ENCODE results near the gene PAPPA. TPM values are rescaled to one million over a fixed set of nuclear protein-coding genes. Genes with fewer than 3 reads are reported as not detected.

PAPPA gene
- total and polyA plus RNA-seq, 2 donors from 2014 or later = 4.2 to 10.2 TPM

DNA sequence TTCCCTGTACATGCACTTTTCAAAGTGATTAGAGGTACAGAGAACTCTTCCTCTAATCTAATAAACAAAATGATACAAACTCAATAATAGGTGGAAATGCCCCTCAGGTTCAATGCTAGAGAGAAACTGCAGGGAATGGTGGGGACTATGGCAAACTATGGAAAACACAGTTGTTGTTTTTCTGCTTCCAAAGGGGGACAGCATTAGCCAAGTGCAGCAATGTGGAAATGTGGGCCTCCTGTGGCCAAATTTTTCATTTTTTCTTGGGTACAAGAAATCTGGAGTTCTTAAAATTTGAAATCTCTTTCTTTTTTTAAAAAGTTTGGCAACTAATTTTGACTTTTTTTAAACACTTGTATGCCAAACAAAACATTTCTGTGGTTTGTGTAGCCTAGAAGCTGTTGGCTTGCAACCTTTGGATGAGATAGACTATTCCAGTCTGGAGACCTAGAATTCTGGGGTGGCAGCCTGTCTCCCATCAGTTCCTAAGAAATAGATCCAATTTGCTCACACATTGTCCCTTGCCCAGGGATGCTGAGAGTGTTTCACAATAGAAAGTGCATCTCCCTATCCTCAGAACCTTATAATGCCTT is 218.6 kb downstream of the PAPPA start:
- no peaks in the 10 kb centered on the region for H3K9me3 ChIP-seq (ENCODE audit: control insufficient read depth in 2 of 3, insufficient read depth in 1 of 3, low read length in 3 of 3)
- no peak overlapping the region for H3K9ac ChIP-seq (ENCODE audit: low read length in 3 of 3)
- no peak overlapping the region for H3K4me3 ChIP-seq (ENCODE audit: low read length in 3 of 3)
- H3K27ac ChIP-seq (ENCODE audit: low read depth in 2 of 2, low read length in 2 of 2) = no peak overlapping the region
- no peak for FAIRE-seq
- TF ChIP-seq, protein P1, sequence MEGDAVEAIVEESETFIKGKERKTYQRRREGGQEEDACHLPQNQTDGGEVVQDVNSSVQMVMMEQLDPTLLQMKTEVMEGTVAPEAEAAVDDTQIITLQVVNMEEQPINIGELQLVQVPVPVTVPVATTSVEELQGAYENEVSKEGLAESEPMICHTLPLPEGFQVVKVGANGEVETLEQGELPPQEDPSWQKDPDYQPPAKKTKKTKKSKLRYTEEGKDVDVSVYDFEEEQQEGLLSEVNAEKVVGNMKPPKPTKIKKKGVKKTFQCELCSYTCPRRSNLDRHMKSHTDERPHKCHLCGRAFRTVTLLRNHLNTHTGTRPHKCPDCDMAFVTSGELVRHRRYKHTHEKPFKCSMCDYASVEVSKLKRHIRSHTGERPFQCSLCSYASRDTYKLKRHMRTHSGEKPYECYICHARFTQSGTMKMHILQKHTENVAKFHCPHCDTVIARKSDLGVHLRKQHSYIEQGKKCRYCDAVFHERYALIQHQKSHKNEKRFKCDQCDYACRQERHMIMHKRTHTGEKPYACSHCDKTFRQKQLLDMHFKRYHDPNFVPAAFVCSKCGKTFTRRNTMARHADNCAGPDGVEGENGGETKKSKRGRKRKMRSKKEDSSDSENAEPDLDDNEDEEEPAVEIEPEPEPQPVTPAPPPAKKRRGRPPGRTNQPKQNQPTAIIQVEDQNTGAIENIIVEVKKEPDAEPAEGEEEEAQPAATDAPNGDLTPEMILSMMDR (IDR thresholded peaks at IDR 0.05; ENCODE audit: borderline replicate concordance, extremely low read depth, insufficient read depth) = no peak
- H3K4me1 ChIP-seq (ENCODE audit: control insufficient read depth in 2 of 3, insufficient read depth in 2 of 3, low read depth in 1 of 3, low read length in 3 of 3) = peaks cover 0 to 4% (median 2%) of the 10 kb centered on the region in 3 donors
- intact Hi-C loops (cut with DNase I) = no loop called here
- DNase-seq = no peak
- no peaks in the 10 kb centered on the region for H3K36me3 ChIP-seq (ENCODE audit: control insufficient read depth in 2 of 3, insufficient read depth in 3 of 3, low read length in 3 of 3)
- no peaks in the 10 kb centered on the region for H3K27me3 ChIP-seq (ENCODE audit: control insufficient read depth, insufficient read depth, low read length)

DNA sequence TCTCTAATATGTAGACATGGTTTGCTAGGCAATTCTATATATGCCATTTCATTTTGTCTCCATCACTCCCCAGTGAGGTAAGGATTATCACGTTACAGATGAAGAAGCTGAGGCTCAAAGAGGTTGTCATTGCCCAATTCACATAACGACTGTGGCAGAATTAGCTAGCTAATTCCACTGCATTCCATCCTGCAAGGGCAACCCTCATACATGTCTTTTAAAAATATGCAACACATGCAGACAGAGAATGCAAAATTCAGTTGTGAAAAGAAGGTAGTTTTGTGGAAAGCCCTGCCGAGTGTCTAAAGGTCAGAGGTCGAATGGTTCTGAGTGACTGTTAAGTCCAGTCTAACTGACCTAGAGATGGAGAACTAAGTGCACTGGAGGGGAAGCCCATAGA is 219.2 kb downstream of the PAPPA start:
- Histone ChIP-seq H3K4me1 (ENCODE audit: control insufficient read depth in 2 of 3, insufficient read depth in 2 of 3, low read depth in 1 of 3, low read length in 3 of 3) (peaks cover 0 to 4% (median 2%) of the 10 kb centered on the region in 3 donors), H3K27ac (ENCODE audit: low read depth in 2 of 2, low read length in 2 of 2) (no peak overlapping the region), H3K9ac (ENCODE audit: low read length in 3 of 3) (no peak overlapping the region), H3K36me3 (ENCODE audit: control insufficient read depth in 2 of 3, insufficient read depth in 3 of 3, low read length in 3 of 3) (no peaks in the 10 kb centered on the region), H3K4me3 (ENCODE audit: low read length in 3 of 3) (no peak overlapping the region), H3K9me3 (ENCODE audit: control insufficient read depth in 2 of 3, insufficient read depth in 1 of 3, low read length in 3 of 3) (no peaks in the 10 kb centered on the region), H3K27me3 (ENCODE audit: control insufficient read depth, insufficient read depth, low read length) (no peaks in the 10 kb centered on the region)
- TF ChIP-seq, protein P1 (IDR thresholded peaks at IDR 0.05; ENCODE audit: borderline replicate concordance, extremely low read depth, insufficient read depth) = no peak
- intact Hi-C loops (cut with DNase I) = no loop called here
- FAIRE-seq = no peak
- no peak for DNase-seq

- intact Hi-C loops (cut with DNase I) = no loop called here
These were observed 223.7 kb downstream of the PAPPA start for GRCh38 chr9:116377179-116377798.

More at GRCh38 chr9:116377179-116377798, 223.7 kb downstream of the PAPPA start:
- no peak overlapping the region for H3K4me3 ChIP-seq (ENCODE audit: low read length in 3 of 3)
- no peaks in the 10 kb centered on the region for H3K27me3 ChIP-seq (ENCODE audit: control insufficient read depth, insufficient read depth, low read length)
- H3K27ac ChIP-seq (ENCODE audit: low read depth in 2 of 2, low read length in 2 of 2) = no peak overlapping the region
- no peak for DNase-seq
- no peaks in the 10 kb centered on the region for H3K9me3 ChIP-seq (ENCODE audit: control insufficient read depth in 2 of 3, insufficient read depth in 1 of 3, low read length in 3 of 3)
- no peak for FAIRE-seq
- H3K4me1 ChIP-seq (ENCODE audit: control insufficient read depth in 2 of 3, insufficient read depth in 2 of 3, low read depth in 1 of 3, low read length in 3 of 3) = no peaks in the 10 kb centered on the region
- TF ChIP-seq, protein P1 (IDR thresholded peaks at IDR 0.05; ENCODE audit: borderline replicate concordance, extremely low read depth, insufficient read depth) = no peak
- no peak overlapping the region for H3K9ac ChIP-seq (ENCODE audit: low read length in 3 of 3)
- peaks cover 0 to 2% (median 0%) of the 10 kb centered on the region in 3 donors for H3K36me3 ChIP-seq (ENCODE audit: control insufficient read depth in 2 of 3, insufficient read depth in 3 of 3, low read length in 3 of 3)
